Activated CD8-positive, alpha-beta memory T cell treated with anti-CD3 and anti-CD28 coated beads, Interleukin-2, amount 50 U/mL, for 48 hours (primary cell): ENCODE measurements around the gene RAD51B.
A peak's percentile ranks its signal among the peaks of the same experiment; 100 is the strongest.

Experiments used
- DNase-seq: peaks from one replicate; pipeline ENCODE4 v3.0.0-alpha.2; 2020

RAD51B gene

DNA sequence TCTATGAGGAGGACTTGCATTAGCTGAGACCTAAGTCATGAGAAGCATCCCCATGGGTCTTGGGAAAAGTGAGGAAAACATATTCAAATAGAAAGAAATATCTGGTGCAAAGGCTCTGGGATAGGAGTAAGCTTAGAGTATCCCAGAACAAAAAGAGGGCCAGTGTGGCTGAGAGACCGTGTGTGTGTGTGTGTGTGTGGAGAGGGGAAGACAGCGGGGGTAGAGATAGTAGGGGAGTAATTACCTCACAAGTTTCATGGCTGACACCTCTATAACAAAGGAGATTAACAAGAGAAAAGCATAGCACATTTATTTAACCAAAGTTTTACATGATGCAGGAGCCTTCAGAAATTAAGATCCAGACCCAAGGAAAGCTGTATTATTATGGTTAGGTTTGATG is 440.5 kb downstream of the RAD51B start:
- DNase-seq: no peak

DNA sequence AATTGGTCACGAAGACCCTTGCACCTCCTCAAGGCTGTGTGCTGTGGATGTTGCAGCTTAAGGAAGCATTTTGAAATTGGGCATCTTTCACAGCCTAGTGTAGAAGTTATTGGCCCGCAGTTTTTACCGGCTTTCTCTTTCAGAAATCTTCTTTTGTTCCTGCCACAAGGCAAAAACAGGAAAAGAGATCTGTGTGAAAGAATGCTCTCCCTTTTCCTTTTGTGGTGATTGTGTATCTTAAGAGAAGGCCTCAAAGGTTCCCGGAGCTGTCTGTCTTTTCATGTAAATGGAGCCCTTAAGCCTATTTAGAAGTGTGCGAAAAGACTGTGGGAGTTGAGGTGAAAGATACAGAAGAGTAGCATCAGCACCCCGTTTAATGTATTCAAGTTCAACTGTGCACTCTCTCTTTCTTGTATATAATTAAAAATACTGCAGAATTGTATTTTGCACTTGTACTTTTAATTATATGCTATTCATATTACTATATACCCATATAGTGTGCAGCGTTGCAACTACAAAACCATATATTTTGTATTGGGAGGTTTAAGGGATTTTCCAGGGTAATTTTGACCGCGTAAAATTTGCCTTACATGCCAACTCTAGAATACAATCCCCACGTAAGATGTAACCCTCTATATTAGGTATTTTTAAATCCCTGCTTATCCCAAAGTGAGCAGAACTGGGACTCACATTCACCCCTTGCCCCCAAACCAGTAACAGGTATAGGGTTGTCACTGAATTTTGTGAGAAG is 441.7 kb downstream of the RAD51B start:
- DNase-seq: no peak

DNA sequence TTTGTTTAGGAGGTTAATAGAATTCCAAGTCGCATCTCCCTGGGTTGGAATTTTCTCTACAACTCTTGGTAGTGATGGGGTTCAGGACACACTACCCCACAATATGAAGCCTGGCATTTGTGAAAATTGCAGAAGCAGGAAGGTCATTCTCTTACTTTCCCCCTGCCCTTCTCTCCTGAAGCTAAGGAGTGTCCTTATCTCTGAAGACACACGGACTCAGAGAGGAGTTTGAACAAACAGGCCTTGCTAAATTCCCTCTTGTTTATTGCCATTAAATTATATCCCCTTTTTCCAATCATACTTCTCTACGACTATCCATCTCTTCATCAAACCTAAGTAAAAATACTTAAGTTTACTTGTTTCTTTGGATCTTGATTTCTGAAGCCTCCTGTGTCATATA is 443.0 kb downstream of the RAD51B start:
- DNase-seq: no peak

DNA sequence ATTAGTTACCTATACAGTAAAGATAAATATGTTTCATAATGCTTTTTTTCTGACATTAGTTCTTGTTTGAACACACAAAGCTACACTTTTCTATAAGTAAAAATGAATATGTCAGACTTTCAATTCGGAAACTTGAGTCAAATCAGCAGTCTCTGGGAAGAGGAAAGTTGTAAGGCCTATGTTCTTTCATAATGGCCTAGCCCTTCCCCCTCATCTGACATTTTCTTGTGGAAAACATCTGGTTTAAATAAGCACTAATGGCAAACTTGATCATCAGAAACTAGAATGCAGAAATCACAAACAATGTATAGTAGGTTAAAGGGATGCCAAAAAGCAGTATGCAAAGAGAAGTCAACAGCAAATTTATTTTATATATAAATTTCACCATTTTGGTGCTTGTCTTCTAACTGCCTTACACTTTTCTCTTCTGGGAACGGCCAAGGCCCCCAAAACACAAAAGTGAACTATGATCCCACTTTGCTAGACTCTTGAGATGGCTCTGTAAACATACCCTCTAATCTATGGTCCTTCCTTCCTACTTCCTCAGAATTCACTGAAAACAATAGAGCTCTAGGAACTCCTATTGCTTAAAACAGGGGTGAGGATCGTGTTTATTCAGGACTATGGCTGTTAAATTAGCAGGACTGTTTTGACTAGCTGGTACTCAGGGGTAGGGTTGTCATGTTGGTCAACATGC is 444.1 kb downstream of the RAD51B start:
- no peak for DNase-seq

DNA sequence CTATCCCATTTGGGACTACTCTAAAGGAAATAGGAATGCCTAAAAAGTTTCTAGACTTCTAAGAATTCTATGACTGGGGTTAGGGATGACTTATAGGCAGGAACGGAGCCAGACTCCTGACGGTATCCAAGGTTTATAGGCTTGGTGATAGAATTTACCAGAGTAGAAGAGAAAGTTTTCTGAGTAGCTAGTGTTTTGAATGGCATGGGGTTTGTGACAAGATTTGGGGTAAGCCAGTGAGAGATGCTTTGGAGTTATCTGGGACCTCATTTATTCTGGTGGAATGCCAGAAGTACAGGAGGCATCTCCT is 444.6 kb downstream of the RAD51B start:
- no peak for DNase-seq

DNA sequence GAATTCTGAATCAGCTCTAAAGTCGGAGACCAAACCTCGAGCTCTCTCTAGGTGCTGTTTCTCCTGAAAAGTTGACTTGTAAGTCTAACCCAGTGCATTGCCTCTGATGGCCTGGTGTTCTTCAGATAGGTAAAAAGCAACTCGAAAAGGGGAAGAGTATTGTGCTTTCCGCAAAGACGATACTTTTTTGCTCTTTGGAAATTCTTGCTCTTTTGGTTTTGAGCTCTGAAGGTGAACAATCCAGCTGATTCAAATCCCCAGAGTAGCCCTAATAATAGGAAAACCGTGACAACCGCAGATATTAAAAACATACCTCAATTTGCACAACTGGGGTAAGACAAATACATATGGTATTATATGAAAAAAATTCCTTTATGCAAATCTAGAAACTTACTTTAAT is 447.4 kb downstream of the RAD51B start:
- no peak for DNase-seq

DNA sequence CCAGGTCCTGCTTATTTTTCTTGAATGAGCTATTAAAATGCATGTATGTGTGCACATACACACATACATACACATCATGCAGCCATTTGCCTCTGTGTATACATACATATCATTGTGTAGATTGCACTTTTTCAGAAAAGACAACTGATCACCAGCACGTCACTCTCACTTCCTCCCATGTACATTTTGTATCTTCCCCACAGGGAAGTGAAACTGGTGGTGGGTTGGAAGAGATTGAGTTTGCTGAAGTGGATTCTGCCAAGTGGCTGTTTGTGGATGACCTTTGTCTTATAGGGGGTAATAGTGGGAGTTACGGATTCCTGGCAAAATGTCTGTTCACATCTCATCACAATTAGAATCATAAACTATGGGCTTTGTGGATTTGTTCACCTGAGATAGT is 448.6 kb downstream of the RAD51B start:
- no peak for DNase-seq

DNA sequence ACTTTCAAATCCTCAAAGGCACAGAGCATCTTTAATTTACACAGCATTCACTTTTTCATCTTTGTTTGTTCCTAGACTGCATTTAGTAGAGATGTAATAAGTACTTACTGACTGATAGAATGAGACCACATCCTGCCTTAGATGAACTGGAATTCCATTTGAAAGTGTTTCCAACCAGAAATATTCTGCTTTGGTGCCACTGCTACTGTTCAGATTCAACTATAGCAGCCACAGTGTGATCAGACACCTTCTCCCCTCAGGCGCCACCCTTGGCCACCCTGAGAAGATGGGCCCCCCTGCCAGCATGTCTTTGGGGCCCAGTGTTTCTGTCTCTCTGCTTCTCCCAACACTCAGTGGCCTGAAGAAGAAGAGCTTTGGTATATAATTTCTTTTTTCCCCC is 449.1 kb downstream of the RAD51B start:
- no peak for DNase-seq

DNA sequence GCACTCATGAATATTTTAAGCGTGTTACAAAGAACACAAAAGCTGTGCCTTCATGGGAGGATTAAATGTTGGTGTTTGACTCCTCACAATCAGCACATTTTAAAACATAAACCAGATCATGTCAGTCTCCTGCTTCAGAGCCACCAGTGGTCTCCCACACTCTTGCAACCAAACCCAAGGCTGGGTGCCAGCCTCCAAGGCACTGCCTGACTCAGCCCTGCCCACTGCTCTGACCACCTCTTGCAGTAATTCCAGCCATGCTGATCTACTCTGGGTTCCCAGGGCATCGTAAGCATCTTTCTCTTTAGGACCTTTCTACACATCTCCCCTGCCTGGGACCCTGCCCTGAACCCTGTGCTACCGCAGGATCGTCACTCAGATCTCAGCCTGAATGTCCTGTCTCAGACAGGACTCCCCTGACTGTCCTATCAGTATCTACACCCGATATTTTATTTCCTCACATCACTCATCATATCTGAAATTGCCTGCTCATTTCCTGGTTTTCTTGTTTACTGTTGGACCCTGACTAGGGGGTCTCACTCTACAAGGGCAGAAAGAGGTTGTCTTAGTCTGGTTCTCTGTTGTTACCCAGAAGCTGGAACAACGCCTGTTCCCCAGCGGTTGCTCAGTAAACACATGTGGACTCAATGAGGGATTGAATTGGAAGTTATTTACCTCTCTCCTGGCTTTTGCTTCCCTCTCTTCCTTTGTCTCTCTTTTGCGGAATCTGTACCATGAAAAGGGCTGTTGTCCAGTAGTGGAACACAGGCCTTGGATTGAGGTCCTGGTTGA is 449.8 kb downstream of the RAD51B start:
- DNase-seq: no peak

DNA sequence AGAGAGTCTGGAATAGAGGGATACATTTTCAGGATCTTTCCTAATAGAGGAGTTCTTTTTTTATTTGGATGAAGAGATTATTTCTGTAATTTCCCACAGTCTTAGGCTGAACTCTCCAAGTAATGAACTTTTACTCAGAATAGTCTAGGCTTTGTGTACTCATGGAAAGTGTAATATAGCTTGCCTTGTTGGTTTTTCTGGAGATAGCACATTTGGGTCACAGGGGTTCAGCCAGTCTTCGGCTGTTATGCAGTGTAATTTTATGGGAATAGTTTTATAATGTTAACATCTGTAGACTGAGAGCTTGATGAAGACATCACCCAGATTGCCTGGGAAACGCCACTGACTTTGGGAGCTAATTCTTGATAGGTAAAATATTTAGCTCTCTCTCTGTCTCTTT is 450.8 kb downstream of the RAD51B start:
- no peak for DNase-seq

DNA sequence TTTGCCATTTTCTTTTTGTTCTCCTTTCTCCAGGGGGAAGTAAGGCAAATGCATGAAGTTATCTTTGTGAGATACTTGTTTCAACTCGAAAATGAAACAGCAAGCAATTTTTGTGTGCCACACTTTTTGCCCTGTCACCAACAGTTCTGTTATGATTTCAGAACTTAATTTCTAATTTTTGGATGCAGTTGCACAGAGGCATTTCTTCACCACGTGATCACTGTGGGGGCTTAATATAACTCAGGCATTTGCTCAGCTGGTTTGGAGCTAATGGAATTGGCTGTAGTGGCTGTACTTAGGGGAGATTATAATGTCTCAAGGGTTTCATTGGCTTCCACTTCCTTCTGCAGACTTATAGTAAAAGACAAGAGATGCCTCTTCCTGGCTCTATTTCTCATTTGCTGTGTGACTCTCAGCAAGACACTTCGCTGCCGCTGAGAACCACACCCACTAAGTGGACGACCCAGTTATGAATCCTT is 452.4 kb downstream of the RAD51B start:
- no peak for DNase-seq

DNA sequence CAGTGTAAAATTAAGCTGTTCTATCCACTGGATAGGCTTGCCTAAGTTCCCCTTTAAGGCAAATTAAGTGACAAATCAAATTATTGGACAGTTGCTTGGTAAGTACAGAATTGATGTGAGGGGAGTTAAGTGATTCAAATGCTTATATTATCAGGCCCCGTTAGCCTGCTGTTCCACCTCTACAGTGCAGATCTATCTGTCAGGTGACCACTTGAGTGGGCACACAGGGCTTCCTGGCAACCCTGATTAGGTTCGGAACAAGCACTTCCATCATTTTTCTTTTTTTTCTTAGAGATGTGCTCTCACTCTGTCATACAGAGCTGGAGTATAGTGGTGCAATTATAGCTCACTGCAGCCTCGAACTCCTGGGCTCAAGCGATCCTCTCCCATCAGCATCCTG is 453.8 kb downstream of the RAD51B start:
- no peak for DNase-seq

DNA sequence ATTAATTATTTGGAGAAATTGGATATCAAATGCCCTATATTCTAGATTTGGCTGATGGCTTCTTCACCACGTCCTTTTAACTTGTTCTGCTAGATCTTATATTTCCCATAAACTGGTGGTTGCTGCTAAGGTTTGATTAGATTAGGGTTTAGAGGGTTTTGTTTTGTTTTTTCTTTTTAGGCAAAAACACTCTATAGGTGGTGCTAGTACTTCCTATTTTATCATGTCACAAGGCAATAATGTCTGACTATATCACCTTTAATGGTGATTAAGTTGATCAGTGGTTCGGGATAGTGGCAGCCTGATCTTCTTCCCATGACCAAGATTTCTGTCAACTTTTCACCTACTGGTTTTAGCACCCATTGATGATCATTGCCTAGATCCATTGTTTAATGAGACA is 455.1 kb downstream of the RAD51B start:
- DNase-seq: no peak

DNA sequence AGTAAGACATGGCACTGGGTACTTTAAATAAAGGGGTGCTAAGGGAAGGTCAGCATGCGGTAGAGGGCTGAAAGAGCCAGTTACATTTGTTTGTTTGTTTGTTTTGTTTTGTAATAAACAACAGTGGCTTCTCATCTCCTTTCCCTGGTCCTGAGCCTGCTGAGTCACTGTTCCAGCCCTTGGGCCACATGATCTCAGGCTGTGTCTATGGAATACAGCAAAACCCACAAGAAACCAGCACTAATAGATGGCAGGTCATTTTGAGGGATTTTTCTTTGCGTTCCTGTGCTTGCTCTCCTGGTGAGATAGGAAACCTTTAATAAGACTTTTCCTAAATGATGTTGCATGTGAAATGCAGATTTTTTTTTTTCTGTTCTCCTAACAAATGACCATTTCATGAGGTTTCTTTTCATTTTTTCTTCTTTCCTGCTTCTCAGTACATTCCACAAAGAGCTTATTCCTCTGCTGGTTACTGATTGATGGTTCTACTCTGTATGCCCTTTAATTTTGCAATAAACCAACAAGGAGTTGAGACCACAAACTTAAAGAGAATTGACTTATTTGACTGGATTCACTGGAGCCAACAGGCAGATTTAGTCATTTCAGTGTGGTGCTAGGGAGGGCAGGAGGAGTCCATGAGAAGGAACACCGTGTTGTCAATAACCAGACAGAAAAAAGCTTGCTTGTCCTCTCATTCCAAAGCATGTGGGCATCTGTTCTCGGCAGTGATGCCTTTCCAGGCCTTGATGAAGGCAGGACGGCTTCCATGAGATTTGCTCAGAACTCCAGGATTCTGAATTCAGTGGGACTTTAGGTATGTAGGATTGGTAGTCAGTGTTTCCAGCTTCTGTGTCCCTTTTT is 459.2 kb downstream of the RAD51B start:
- no peak for DNase-seq

DNA sequence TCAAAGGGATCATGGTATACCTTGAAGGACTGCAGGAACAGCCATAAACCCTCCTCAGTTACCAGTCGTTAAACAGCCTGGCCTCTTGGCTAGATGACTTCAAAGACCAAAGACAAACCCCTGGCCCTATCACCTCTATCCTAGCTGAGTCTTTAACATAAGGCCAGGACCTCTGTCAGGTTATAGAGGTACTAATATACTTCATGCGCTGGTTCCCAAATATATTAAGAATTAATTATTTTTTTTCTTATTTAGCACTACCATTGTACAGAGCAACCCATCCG is 459.8 kb downstream of the RAD51B start:
- no peak for DNase-seq

DNA sequence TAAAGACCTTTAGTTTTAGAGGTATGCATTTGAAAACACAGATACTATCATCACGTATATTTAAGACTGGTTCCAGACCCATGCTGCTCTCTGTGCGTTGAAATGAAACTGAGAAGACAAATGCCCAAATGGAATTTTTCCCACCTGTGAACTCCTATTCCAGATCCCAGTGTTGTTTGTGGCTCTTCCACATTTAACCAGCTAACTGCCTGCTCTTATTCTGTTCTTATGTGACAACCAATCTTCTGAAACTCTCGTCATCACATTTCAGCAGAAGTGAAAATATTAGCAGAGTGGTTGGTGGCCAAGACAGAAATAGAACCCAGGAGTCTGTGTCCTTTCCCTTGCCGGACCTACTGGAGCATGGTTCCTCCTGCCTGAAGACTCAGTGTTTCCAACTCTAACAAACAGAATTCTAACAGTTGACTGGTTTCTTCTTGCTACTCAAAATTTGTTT is 460.2 kb downstream of the RAD51B start:
- no peak for DNase-seq

DNA sequence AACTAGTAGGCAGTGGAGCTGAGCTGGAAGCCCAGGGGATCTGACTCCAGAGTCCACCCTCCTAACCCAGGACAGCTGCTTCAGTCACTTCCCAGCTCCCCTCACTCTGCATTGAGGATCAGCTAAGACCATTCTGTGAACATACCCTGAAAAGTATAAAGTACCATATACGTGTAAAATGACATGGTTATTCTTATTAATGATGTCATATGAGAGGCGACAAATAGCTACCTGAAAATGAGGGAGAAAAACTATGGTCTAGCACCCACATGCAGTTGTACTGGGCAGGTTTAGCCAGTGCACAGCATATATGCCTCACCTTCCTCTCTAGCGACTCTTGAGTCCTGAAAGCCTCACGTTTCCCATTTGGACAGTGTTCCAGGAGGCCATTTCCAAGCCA is 461.9 kb downstream of the RAD51B start:
- DNase-seq: no peak

DNA sequence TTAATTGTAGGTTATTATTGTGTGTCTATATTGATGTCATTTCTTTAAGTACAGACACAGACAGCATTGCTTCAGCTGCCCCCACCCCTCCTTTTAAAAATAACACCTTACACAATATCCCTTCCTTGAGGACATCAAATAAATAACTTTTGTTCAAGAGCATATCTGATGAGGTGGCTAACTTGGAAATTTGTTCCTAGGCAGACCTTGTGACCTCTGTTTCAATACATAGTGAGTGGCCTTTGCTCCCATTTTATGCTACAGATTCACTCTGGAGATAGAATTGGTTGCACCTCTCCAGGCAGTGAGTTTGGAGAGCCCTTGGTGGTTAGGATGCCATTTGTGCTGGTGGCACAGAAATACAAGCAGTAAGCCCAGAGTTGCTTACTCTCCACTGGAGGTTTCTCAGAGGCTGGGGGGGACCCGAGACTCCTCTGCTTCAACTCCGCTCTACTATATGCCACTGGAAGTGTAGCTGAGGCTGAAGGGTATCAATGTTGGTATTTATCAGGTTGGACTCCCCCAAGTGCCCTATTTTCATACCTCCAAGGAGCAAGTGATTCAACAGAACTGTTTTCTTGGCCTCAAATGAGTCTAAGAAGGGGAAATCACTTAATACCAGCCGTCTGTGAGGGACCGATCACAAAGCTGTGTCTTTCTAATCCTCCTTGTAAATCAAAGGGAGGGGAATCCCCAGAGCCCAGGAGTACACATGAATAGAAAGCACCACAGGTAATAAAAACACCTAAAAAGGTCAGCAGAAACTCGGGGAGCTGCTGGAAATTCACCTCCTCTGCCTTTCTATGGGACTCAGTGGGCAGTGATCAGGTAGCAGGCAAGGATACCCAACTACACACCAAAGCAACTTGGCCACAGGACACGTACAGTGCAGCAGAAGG is 463.1 kb downstream of the RAD51B start:
- DNase-seq: no peak

DNA sequence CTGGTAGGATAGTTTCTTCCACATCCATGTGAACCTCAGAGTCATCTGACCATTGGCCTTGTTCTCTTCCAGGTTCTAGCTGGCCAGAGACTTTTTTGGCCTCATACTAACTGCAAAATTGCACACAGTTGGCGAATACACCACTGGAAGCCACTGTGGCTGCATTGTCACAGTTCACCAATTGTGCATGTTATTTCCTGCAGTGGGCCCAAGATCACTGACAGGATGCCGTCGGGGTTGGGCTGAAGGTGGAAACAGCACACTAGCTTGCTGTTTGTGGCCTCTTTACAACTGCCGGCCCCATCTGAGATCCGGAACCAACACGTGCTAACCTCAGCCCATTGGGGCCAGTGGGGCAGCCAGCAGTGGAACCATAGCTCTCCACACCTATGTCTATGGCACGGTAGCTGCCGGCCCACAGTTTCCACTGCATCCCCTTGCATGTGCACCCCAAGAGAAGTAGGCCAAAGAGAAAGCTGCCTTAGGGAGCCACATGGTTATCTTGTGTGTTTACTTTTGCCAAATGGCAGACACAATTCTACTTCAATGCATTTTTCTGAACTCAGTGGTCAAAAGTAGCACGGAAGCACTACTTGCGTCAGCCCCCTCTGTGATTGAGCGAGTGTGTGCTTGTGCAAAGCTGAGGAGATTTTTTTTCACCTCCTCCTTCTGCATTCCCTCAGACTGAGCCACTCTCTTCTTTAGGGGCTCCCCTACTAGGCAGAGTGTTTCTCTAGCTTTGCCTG is 464.0 kb downstream of the RAD51B start:
- peak; percentile 67 for DNase-seq

DNA sequence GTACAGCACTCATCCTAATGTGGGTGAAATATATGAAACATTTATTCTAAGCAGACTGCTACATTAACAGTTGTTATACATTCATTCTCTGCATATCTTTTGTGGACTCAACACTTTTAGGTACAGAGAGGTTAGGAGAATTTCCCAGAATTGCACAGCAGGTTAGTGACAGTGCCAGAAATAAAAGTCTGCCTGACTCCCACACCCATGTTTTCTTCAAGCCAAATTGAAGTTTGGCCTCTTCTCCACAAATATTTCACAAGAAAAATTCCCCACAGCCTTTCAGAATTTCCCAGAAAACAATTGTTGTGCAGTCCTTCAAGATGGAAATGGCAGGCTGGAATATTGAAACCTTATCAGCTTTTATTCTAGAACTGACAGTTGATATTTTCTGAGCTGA is 464.8 kb downstream of the RAD51B start:
- no peak for DNase-seq

DNA sequence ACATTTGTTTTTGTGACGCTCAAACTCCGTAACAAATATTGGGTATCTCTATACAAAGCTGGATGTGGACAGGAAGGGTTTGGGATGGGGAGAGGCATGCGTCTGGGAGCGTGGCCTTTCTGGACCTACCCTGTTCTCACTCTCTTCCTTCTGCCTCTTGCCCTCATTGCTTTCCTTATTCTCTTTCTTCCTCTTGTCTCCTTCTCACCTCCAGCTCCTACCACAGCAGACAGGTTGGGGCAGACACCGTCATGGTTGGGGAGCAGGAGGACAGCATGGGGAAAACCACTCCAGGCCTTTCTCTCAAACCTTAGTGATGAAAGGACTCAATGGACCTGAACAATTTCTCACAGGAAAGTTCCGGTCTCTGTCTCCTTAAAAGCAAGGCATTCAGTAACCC is 465.3 kb downstream of the RAD51B start:
- DNase-seq: no peak
